Fibroblast of upper back skin (primary cell): ENCODE data around the gene VIPAS39.

Experiments
- DNase-seq: peaks from one replicate; pipeline ENCODE4 v3.0.0-alpha.2; 2013

VIPAS39 gene

GRCh38 chr14:77400216-77400615, 57.2 kb downstream of the VIPAS39 start:
- no peak for DNase-seq

DNA sequence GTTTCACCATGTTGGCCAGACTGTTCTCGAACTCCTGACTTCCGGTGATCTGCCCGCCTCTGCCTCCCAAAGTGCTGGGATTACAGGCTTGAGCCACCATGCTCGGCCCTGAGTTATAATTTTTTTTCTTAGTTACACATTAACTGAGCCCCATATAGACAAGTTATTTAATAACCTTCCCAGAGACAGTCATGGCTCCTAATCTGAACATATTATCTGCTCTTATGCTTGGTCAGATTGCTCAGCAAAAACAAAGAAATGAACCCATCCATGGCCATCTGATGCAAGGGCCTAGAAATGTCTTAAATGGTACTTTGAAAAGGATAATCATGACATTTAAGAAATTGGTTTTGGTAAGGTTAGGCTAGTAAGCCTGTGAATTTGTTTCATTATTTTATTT, 67.2 kb downstream of the VIPAS39 start:
- DNase-seq = no peak

DNA sequence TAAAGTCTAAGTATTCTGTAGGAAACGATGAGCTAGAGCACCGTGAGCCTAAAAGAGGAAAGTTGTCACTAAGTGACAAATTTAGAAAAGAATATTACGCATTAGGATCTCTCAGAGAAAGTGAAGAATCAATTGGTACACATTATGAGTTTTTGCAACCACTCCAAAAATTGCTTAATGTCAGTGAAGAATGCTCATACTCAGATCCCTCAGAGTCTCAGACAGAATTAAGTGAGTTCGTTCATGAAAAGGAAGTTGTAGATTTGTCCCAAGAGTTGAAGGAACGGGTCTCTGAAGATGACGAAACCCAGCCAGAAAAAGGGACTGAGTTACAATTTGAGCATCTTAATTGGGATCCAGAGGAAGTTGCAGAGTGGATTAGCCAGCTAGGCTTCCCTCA, 78.7 kb downstream of the VIPAS39 start:
- DNase-seq = no peak

DNA sequence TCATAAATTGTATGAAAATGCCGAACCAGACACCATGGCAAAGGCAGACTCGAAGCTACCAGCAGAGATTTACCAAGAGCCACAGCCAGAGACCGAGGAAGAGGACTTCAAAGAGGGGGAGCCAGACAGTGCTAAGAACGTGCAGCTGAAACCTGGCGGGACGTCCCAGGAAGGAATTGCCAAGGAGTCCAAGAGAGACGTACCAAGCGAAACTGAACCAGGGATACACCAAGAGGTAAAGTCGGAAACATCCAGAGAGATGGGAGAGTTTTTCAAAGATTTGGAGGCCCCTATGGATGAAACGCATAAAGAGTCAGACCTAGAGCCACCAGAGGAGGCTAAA, 79.9 kb downstream of the VIPAS39 start:
- no peak for DNase-seq

DNA sequence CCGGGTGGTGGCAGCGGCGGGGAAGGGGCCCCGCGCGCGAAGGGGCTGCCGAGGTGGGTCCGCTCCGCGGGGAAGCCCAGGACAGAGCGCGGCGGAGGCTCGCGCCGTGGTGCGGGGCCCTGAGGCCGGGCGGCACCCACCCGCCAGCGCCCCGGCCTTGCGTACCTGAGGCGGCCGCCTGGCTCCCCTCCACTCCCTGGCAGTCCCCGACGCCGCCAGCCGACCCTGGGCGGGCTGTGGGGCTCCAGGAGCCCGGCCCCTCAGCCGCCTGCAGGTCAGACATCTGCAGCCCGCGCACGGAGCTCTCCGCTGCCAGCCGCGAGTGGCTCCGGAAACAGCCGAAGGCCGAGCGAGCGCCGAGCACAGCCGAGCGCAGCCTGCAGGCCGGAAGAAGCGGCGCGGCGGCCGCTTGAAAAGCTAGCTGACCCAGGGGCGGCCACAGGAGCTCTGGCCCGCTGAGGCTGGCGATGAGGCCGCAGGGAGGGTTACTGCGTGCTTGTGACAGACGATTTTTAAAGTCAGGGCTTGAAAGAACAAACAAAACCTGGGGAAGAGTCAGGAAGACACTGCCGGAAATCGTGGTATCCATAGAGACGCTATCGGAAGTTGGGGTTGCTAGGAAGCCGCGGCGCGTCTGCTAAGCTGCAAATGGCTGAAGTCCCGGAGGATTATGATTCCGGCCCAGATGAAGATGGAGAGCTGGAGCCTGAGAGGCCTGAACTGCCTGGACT, 80.5 kb downstream of the VIPAS39 start, which contains the start of the genes SAMD15 and TMED8:
TSS of gene SAMD15 (plus strand) at position 609 of the 731 bp plus-strand sequence. CDS start at position 649, 40 bp downstream.
TSS of gene TMED8 (minus strand) at position 324 of the 731 bp plus-strand sequence. CDS start at position 283, 41 bp downstream.
- peak; percentile 74 for DNase-seq
